Measurements from ENCODE around the gene CDH22.

Gene CDH22

GRCh38 chr20:46350986-46351267 is 42.6 kb upstream of the CDH22 start:
- no peaks in the 10 kb centered on the region for H3K27me3 ChIP-seq (ENCODE audit: control insufficient read depth, insufficient read depth, low read length)
- H3K4me2 ChIP-seq (ENCODE audit: low read length) = peak overlapping the region; percentile 15
- peaks cover 15% of the 10 kb centered on the region for H3K4me1 ChIP-seq (ENCODE audit: control insufficient read depth, insufficient read depth, low read length)
- H3K4me3 ChIP-seq (ENCODE audit: low read length) = no peak overlapping the region
- H3K36me3 ChIP-seq (ENCODE audit: insufficient read depth, low read length) = peaks cover 17% of the 10 kb centered on the region
- peak overlapping the region; percentile 38 for H3K9ac ChIP-seq (ENCODE audit: low read depth, low read length)
- H3K9me3 ChIP-seq (replicated peaks; ENCODE audit: low read length) = no peaks in the 10 kb centered on the region

GRCh38 chr20:46350201-46350985 is 42.1 kb upstream of the CDH22 start:
- no peaks in the 10 kb centered on the region for H3K9me3 ChIP-seq (replicated peaks; ENCODE audit: low read length)
- H3K4me2 ChIP-seq (ENCODE audit: low read length) = peak overlapping the region; percentile 15
- peak overlapping the region; percentile 46 for H3K9ac ChIP-seq (ENCODE audit: low read depth, low read length)
- H3K4me1 ChIP-seq (ENCODE audit: control insufficient read depth, insufficient read depth, low read length) = peaks cover 15% of the 10 kb centered on the region
- H3K4me3 ChIP-seq (ENCODE audit: low read length) = no peak overlapping the region
- peaks cover 17% of the 10 kb centered on the region for H3K36me3 ChIP-seq (ENCODE audit: insufficient read depth, low read length)
- peaks cover 3% of the 10 kb centered on the region for H3K27me3 ChIP-seq (ENCODE audit: control insufficient read depth, insufficient read depth, low read length)

GRCh38 chr20:46349742-46350056 is 41.4 kb upstream of the CDH22 start:
- H3K9ac ChIP-seq (ENCODE audit: low read depth, low read length) = peak overlapping the region; percentile 46
- no peak overlapping the region for H3K4me3 ChIP-seq (ENCODE audit: low read length)
- peaks cover 15% of the 10 kb centered on the region for H3K4me1 ChIP-seq (ENCODE audit: control insufficient read depth, insufficient read depth, low read length)
- H3K9me3 ChIP-seq (replicated peaks; ENCODE audit: low read length) = no peaks in the 10 kb centered on the region
- peaks cover 10% of the 10 kb centered on the region for H3K36me3 ChIP-seq (ENCODE audit: insufficient read depth, low read length)
- no peak overlapping the region for H3K4me2 ChIP-seq (ENCODE audit: low read length)
- peaks cover 10% of the 10 kb centered on the region for H3K27me3 ChIP-seq (ENCODE audit: control insufficient read depth, insufficient read depth, low read length)

GRCh38 chr20:46349035-46349741 is 40.9 kb upstream of the CDH22 start:
- H3K4me3 ChIP-seq (ENCODE audit: low read length) = no peak overlapping the region
- H3K36me3 ChIP-seq (ENCODE audit: insufficient read depth, low read length) = peaks cover 5% of the 10 kb centered on the region
- H3K4me1 ChIP-seq (ENCODE audit: control insufficient read depth, insufficient read depth, low read length) = peaks cover 15% of the 10 kb centered on the region

GRCh38 chr20:46347841-46348803 is 39.8 kb upstream of the CDH22 start:
- no peaks in the 10 kb centered on the region for H3K9me3 ChIP-seq (replicated peaks; ENCODE audit: low read length)
- H3K4me1 ChIP-seq (ENCODE audit: control insufficient read depth, insufficient read depth, low read length) = peaks cover 15% of the 10 kb centered on the region
- H3K4me3 ChIP-seq (ENCODE audit: low read length) = no peak overlapping the region
- peaks cover 25% of the 10 kb centered on the region for H3K27me3 ChIP-seq (ENCODE audit: control insufficient read depth, insufficient read depth, low read length)
- H3K9ac ChIP-seq (ENCODE audit: low read depth, low read length) = no peak overlapping the region
- H3K36me3 ChIP-seq (ENCODE audit: insufficient read depth, low read length) = peaks cover under 1% of the 10 kb centered on the region
- no peak overlapping the region for H3K4me2 ChIP-seq (ENCODE audit: low read length)

More at GRCh38 chr20:46349035-46349741, 40.9 kb upstream of the CDH22 start:
- no peak overlapping the region for H3K9ac ChIP-seq (ENCODE audit: low read depth, low read length)
- H3K9me3 ChIP-seq (replicated peaks; ENCODE audit: low read length) = no peaks in the 10 kb centered on the region
- H3K4me2 ChIP-seq (ENCODE audit: low read length) = no peak overlapping the region
- H3K27me3 ChIP-seq (ENCODE audit: control insufficient read depth, insufficient read depth, low read length) = peaks cover 15% of the 10 kb centered on the region

- Histone ChIP-seq H3K4me3 (ENCODE audit: low read length) (no peak overlapping the region), H3K36me3 (ENCODE audit: insufficient read depth, low read length) (no peaks in the 10 kb centered on the region), H3K9ac (ENCODE audit: low read depth, low read length) (no peak overlapping the region), H3K9me3 (replicated peaks; ENCODE audit: low read length) (no peaks in the 10 kb centered on the region), H3K4me2 (ENCODE audit: low read length) (no peak overlapping the region), H3K4me1 (ENCODE audit: control insufficient read depth, insufficient read depth, low read length) (peaks cover 15% of the 10 kb centered on the region), H3K27me3 (ENCODE audit: control insufficient read depth, insufficient read depth, low read length) (peaks cover 39% of the 10 kb centered on the region)
These were observed 38.5 kb upstream of the CDH22 start for GRCh38 chr20:46346770-46347169.

- Histone ChIP-seq H3K27me3 (ENCODE audit: control insufficient read depth, insufficient read depth, low read length) (peaks cover 53% of the 10 kb centered on the region), H3K4me2 (ENCODE audit: low read length) (no peak overlapping the region), H3K4me3 (ENCODE audit: low read length) (no peak overlapping the region), H3K9me3 (replicated peaks; ENCODE audit: low read length) (no peaks in the 10 kb centered on the region), H3K9ac (ENCODE audit: low read depth, low read length) (no peak overlapping the region), H3K36me3 (ENCODE audit: insufficient read depth, low read length) (no peaks in the 10 kb centered on the region), H3K4me1 (ENCODE audit: control insufficient read depth, insufficient read depth, low read length) (no peaks in the 10 kb centered on the region)
These were observed 36.3 kb upstream of the CDH22 start for GRCh38 chr20:46344488-46345162.

GRCh38 chr20:46343975-46344357 is 35.7 kb upstream of the CDH22 start:
- H3K4me1 ChIP-seq (ENCODE audit: control insufficient read depth, insufficient read depth, low read length) = no peaks in the 10 kb centered on the region
- no peak overlapping the region for H3K9ac ChIP-seq (ENCODE audit: low read depth, low read length)
- peaks cover 60% of the 10 kb centered on the region for H3K27me3 ChIP-seq (ENCODE audit: control insufficient read depth, insufficient read depth, low read length)
- no peaks in the 10 kb centered on the region for H3K9me3 ChIP-seq (replicated peaks; ENCODE audit: low read length)
- no peak overlapping the region for H3K4me3 ChIP-seq (ENCODE audit: low read length)
- H3K36me3 ChIP-seq (ENCODE audit: insufficient read depth, low read length) = no peaks in the 10 kb centered on the region
- no peak overlapping the region for H3K4me2 ChIP-seq (ENCODE audit: low read length)

- Histone ChIP-seq H3K4me2 (ENCODE audit: low read length) (no peak overlapping the region), H3K4me1 (ENCODE audit: control insufficient read depth, insufficient read depth, low read length) (no peaks in the 10 kb centered on the region), H3K36me3 (ENCODE audit: insufficient read depth, low read length) (no peaks in the 10 kb centered on the region), H3K27me3 (ENCODE audit: control insufficient read depth, insufficient read depth, low read length) (peaks cover 65% of the 10 kb centered on the region), H3K9me3 (replicated peaks; ENCODE audit: low read length) (no peaks in the 10 kb centered on the region), H3K4me3 (ENCODE audit: low read length) (no peak overlapping the region), H3K9ac (ENCODE audit: low read depth, low read length) (no peak overlapping the region)
These were observed 35.2 kb upstream of the CDH22 start for GRCh38 chr20:46343348-46343974.

GRCh38 chr20:46342451-46343347 is 34.4 kb upstream of the CDH22 start:
- H3K36me3 ChIP-seq (ENCODE audit: insufficient read depth, low read length) = no peaks in the 10 kb centered on the region
- H3K27me3 ChIP-seq (ENCODE audit: control insufficient read depth, insufficient read depth, low read length) = peaks cover 71% of the 10 kb centered on the region
- no peak overlapping the region for H3K4me2 ChIP-seq (ENCODE audit: low read length)
- H3K9ac ChIP-seq (ENCODE audit: low read depth, low read length) = no peak overlapping the region
- H3K9me3 ChIP-seq (replicated peaks; ENCODE audit: low read length) = no peaks in the 10 kb centered on the region
- H3K4me3 ChIP-seq (ENCODE audit: low read length) = no peak overlapping the region
- H3K4me1 ChIP-seq (ENCODE audit: control insufficient read depth, insufficient read depth, low read length) = no peaks in the 10 kb centered on the region
